Measurements from ENCODE around the gene KRTAP20-4.

DNA sequence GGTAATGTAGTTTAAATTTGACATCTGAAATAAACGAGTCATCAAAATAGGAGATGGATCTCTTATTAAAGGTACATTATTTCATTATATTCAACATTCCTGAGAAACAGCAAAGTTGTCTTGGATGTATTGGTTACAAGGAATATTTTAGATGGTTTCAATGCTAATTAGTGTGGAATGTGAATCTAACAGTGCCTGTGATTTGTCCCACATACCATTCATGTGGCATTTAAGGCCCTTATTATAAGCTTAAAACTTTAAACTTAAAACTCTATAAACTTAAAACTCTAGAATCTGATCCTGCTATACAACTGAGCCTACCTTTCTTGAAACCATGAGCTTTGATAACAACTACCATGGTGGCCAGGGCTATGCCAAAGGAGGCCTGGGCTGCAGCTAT lies 19.6 kb upstream of the KRTAP20-4 start, which contains the start of gene KRTAP22-1:
- TF ChIP-seq POLR2A (IDR thresholded peaks at IDR 0.05; ENCODE audit: low read depth, low read length), result no peak
- TF ChIP-seq POLR2AphosphoS5 (IDR thresholded peaks at IDR 0.05; ENCODE audit: low read depth, low read length), result no peak

All from GM12892 (cell line).